Esophagus squamous epithelium (tissue), 5 donors: Measurements from ENCODE around the gene SPECC1. TPM values are rescaled to one million over a fixed set of nuclear protein-coding genes. Genes with fewer than 3 reads are reported as not detected.

Experiments
- DNase-seq: peaks from one replicate; lab custom pipeline; 2025; lab: John Stamatoyannopoulos, UW
- H3K27ac ChIP-seq, 4 donors: fragments of 200-600 bp; sonication (generic); one replicate each; pipeline ENCODE4 v1.5.1; 2016 to 2019; ENCODE audit warnings: mild to moderate bottlenecking in 1 of 4
- H3K27me3 ChIP-seq, 4 donors: fragments of 200-600 bp; sonication (generic); 1 replicate in 3 of 4; 2 replicates in 1 of 4; pipeline versions ENCODE4 v1.5.1 to v1.6.0; 2017 to 2021; ENCODE audit warnings: antibody characterized with exemption in 1 of 4
- H3K36me3 ChIP-seq, 3 donors: fragments of 200-600 bp; sonication (generic); one replicate each; pipeline ENCODE4 v1.5.1; 2016 to 2019
- H3K4me1 ChIP-seq, 3 donors: fragments of 200-600 bp; sonication (generic); one replicate each; pipeline ENCODE4 v1.5.1; 2017 to 2019
- H3K4me3 ChIP-seq, 4 donors: fragments of 200-600 bp; sonication (generic); 1 replicate in 3 of 4; 2 replicates in 1 of 4; pipeline ENCODE4 v1.5.1; 2016 to 2019; ENCODE audit warnings: mild to moderate bottlenecking in 2 of 4, moderate library complexity in 1 of 4
- H3K9me3 ChIP-seq, 3 donors: fragments of 200-600 bp; sonication (generic); one replicate each; pipeline ENCODE4 v1.5.1; 2016 to 2019
- POLR2A ChIP-seq, 4 donors: fragments of 450-650 bp; IDR thresholded peaks; one replicate each; pipeline ENCODE4 v1.6.1; 2017; ENCODE audit warnings: antibody characterized with exemption in 4 of 4, mild to moderate bottlenecking in 4 of 4, moderate library complexity in 3 of 4
- WGBS, 2 donors: methylation state at CpG; one replicate each; pipeline ENCODE4 v1.1.5; 2018; 5-methylcytosine and 5-hydroxymethylcytosine counted together
- intact Hi-C: fragments of 100-400 bp; cut with DNase I; formaldehyde crosslinking; loops from one replicate; pipeline ENCODE4 v1.15.0; 2022
- total RNA-seq, 4 donors: library from RNA; depleted of rRNA; stranded (reverse); fragments of >200 nt; gene quantifications; one replicate each; pipeline ENCODE4 v1.1.0, GENCODE V29; 2016
- TF ChIP-seq, protein P1 (sequence below), 6 experiments: fragments of 450-650 bp in 4 of 6; fragments of 200-600 bp in 2 of 6; sonication (generic) in 2 of 6; IDR thresholded peaks; one replicate each; pipeline ENCODE4 v1.5.1; 2016 to 2019; ENCODE audit warnings: antibody characterized with exemption in 6 of 6, mild to moderate bottlenecking in 4 of 6, moderate library complexity in 4 of 6
- donor health status: DM: yes; HTN: yes; CAD: no.

SPECC1 gene
- total RNA-seq, 4 donors from 2014 or later = 13.8 to 29.6 (median 19.0) TPM

- peak overlapping the region; percentile 57 to 81 (median 68) for H3K4me3 ChIP-seq
- H3K36me3 ChIP-seq = no peaks in the 10 kb centered on the region
- H3K27ac ChIP-seq = peak overlapping the region; percentile 72 to 87 (median 82)
- intact Hi-C loops = no loop called here
- WGBS, 2 donors = 32 to 78% methylated on average over 7 to 21 of the region's 35 CpGs
- no peak for DNase-seq
- H3K27me3 ChIP-seq = peaks cover 0 to 20% (median 0%) of the 10 kb centered on the region in 4 donors
- TF ChIP-seq, protein P1, sequence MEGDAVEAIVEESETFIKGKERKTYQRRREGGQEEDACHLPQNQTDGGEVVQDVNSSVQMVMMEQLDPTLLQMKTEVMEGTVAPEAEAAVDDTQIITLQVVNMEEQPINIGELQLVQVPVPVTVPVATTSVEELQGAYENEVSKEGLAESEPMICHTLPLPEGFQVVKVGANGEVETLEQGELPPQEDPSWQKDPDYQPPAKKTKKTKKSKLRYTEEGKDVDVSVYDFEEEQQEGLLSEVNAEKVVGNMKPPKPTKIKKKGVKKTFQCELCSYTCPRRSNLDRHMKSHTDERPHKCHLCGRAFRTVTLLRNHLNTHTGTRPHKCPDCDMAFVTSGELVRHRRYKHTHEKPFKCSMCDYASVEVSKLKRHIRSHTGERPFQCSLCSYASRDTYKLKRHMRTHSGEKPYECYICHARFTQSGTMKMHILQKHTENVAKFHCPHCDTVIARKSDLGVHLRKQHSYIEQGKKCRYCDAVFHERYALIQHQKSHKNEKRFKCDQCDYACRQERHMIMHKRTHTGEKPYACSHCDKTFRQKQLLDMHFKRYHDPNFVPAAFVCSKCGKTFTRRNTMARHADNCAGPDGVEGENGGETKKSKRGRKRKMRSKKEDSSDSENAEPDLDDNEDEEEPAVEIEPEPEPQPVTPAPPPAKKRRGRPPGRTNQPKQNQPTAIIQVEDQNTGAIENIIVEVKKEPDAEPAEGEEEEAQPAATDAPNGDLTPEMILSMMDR (IDR thresholded peaks at IDR 0.05) = no peak
- no peak for TF ChIP-seq POLR2A (IDR thresholded peaks at IDR 0.05)
- no peaks in the 10 kb centered on the region for H3K9me3 ChIP-seq
- H3K4me1 ChIP-seq = peaks cover 0 to 36% (median 5%) of the 10 kb centered on the region in 3 donors
Measured at GRCh38 chr17:20008242-20009051, 712 bp upstream of the SPECC1 start.

DNA sequence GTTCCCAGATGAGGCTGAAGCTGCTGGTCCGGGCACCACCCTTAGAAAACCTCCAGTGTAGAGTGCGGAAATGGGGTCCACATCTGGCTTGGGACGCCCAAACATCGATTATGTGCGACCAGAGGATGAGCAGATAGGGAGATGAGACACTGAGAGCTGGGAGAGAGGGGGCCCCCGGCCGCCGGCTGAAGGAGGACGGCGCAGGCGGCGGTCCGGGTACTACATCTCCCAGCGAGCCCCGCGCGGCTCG is 182 bp upstream of the SPECC1 start:
- H3K9me3 ChIP-seq = no peaks in the 10 kb centered on the region
- peak overlapping the region; percentile 72 to 87 (median 82) for H3K27ac ChIP-seq
- H3K27me3 ChIP-seq = peaks cover 0 to 15% (median 0%) of the 10 kb centered on the region in 4 donors
- peaks cover 0 to 36% (median 5%) of the 10 kb centered on the region in 3 donors for H3K4me1 ChIP-seq
- peak overlapping the region; percentile 57 to 81 (median 68) for H3K4me3 ChIP-seq
- intact Hi-C loops = no loop called here
- TF ChIP-seq, protein P1 (IDR thresholded peaks at IDR 0.05) = peak in 1 of 6 experiments; percentile 98
- no peak for TF ChIP-seq POLR2A (IDR thresholded peaks at IDR 0.05)
- no peaks in the 10 kb centered on the region for H3K36me3 ChIP-seq
- DNase-seq = no peak
- WGBS, 2 donors = 0% methylated on average over 3 to 12 of the region's 18 CpGs

DNA sequence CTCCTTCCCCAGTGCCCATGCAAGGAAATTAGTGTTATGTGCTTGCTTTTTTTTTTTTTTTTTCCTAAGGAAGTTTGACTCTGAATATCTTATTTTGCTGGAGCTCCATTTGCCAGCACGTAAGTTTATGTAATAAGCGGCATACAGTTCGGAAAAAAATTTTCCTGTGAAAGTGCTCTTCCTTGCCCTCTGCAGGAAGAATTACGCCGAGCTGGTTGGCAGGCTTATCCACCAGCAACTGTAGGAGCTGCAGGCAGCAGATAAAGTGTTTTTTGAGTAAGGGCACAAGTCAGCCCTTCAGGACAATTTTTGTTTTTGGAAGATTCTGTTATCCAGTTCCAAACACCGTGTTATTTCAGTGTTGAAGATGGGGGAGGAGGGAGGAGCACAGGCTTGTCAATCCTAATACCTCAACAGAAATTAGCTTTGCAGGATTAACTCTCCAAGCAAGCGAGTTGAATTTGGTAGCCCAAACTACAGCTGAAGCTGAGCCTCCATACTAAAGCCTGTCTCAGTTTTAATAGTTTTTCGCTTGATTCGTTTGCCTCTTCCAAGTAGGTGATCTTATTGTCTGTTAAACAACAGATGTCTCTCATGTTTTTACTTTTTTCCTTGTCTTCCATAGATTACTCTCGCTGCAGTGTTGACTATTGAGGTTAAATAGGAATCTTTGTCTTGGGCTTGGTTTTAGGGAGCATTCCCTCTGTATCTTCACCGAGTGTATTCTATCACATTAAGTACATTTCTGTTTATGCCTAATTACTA is 1.1 kb downstream of the SPECC1 start:
- Histone ChIP-seq H3K4me3 (peak overlapping the region; percentile 57 to 81 (median 68)), H3K9me3 (no peaks in the 10 kb centered on the region), H3K36me3 (no peaks in the 10 kb centered on the region), H3K4me1 (peaks cover 0 to 36% (median 5%) of the 10 kb centered on the region in 3 donors), H3K27me3 (peaks cover 0 to 13% (median 0%) of the 10 kb centered on the region in 4 donors), H3K27ac (peak overlapping the region; percentile 72 to 87 (median 82))
- 17 to 18% methylated on average over 11 of the region's 11 CpGs for WGBS, 2 donors
- intact Hi-C loops = no loop called here
- TF ChIP-seq, protein P1 (IDR thresholded peaks at IDR 0.05) = peak in 5 of 6 experiments; percentile 27 to 45 (median 32)
- no peak for TF ChIP-seq POLR2A (IDR thresholded peaks at IDR 0.05)
- no peak for DNase-seq

DNA sequence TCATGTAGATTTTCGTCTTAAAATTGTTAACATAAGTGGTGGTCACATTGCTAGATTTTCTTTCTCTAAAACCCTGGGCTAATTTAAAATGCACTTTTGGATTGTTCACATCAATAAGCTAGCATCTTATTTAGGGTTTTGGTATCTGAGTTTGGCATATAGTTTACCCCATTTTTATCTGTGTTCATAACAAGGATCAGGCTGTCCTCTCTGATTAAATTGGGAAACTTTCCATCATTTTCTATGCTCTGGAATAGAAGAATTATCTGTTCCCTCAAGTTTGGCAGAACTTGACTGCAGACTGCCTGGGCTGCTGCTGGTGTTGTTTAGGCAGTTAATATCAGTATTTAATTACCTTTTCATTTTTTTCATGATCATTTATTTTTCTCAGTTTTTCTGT is 1.8 kb downstream of the SPECC1 start:
- WGBS, 2 donors = 57 to 76% methylated on average over 1 of the region's 1 CpG
- no peaks in the 10 kb centered on the region for H3K9me3 ChIP-seq
- peak overlapping the region in 3 of 4 donors; percentile 56 to 87 (median 77) for H3K27ac ChIP-seq
- H3K4me3 ChIP-seq = peak overlapping the region in 1 of 4 donors; percentile 81
- TF ChIP-seq, protein P1 (IDR thresholded peaks at IDR 0.05) = no peak
- no peak for TF ChIP-seq POLR2A (IDR thresholded peaks at IDR 0.05)
- intact Hi-C loops = no loop called here
- H3K4me1 ChIP-seq = peaks cover 0 to 36% (median 5%) of the 10 kb centered on the region in 3 donors
- DNase-seq = no peak
- H3K27me3 ChIP-seq = peaks cover 0 to 13% (median 0%) of the 10 kb centered on the region in 4 donors
- no peaks in the 10 kb centered on the region for H3K36me3 ChIP-seq
